CD4-positive, alpha-beta T cell treated with Interleukin-21 for 1 hour (primary cell): Measurements from ENCODE around the gene KDM6A.
"Not testable (repeated sequence)": the region's sequence is repeated elsewhere in the genome, so short reads cannot be mapped to it uniquely, and the experiment has no call there.

ENCODE experiments used
- DNase-seq: peaks from one replicate; pipeline ENCODE4 v3.0.0-alpha.2; 2020

Gene KDM6A

DNA sequence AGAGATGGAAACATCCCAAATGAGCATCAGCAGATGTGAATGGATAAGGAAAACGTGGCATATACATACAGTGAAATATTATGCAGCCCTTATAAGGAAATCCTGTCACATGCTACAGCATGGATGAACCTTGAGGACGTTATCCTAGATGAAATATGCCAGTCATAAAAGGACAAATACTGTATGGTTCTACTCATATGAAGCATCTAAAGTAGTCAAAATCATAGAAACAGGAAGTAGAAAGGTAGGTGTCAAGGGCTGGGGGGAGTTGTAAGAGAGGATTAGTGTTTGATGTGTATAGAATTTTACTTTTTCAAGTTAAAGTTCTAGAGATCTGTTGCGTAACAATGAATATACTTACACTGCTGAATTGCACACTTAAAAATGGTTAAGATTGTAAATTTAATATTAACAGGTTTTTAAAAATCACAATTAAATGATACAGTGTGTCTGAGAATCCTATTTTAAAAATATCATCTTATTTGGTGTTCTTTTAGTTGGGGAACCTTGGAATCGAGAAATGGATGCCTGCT, 58.5 kb downstream of the KDM6A start:
- DNase-seq = no peak

DNA sequence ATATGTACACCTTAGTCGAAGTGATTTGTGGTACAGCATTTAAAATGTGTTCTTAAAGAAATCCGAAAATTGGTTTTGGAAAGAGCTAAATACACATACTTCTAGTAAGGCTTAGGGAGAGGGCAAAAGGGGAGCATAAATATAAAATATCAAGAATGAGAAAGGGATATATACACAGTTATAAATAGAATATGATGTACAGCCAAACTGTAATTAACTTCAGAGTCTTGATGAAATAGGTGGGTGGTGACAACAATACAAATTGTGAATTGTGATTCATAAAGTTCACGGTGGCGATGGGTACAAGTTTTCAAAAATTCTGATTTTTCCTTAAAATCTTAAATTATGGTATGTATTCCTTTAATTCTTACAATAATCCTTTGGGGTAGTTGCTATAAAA, 62.2 kb downstream of the KDM6A start:
- no peak for DNase-seq

DNA sequence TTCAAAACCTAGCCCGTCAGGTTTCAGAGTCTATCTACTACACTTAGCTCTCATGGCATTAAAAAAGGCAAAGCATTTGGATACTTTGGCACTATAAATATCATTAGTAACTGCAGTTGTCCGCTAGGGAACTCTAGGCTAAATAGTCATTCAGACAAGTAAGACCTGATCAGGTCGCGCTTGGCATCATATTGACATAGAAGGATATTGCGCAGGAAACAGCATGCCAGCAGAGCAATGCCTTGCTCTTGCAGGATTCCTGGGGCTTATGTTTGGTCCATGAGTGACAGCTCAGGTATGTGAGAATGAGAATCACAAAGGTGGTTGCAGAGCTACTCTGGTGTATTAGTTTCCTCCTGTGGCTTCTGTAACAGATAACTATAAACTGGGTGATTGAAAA, 62.7 kb downstream of the KDM6A start:
- DNase-seq = no peak

DNA sequence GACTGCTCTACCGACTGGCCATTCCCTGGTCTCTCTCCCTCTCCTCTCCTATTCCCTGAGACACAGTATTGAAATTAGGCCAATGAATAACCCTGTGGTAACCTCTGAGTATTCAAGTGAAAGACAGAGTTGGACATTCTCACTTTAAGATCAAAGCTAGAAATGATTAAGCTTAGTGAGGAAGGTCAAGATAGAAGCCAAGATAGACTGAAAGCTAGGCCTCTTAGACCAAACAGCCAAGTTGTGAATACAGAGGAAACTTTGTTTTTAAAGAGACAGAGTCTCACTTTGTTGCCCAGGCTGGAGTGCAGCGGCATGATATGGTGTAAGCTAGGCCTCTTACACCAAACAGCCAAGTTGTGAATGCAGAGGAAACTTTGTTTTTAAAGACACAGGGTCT, 64.6 kb downstream of the KDM6A start:
- no peak for DNase-seq

DNA sequence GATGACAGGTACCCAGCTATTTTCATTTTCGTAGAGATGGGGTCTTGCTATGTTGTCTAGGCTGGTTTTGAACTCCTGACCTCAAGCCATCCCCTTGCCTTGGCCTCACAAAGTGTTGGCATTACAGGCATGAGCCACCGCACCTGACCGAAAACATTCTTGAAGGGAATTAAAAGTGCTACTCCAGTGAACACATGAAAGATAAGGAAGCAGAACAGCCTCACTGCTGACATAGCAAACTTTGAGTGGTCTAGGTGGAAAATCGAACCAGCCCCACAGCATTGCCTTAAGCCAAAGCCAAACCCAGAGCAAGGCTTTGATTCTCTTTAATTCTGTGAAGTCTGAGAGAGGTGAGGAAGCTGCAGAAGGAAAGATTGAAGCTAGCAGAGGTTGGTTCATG, 65.1 kb downstream of the KDM6A start:
- DNase-seq = no peak

DNA sequence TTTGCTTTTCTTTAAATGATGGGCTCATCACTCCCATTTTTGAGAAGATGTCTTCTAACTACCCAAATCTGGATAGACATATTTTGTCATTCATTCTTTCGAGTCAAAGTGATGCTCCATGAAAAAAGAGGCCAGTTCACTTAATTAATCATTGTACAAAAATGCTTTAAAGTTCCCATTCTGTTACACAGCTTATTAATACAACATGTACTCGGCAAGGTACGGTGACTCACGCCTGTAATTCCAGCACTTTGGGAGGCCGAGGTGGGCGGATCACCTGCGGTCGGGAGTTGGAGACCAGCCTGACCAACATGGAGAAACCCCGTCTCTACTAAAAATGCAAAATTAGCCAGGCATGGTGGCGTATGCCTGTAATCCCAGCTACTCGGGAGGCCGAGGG, 67.6 kb downstream of the KDM6A start:
- DNase-seq = not testable (repeated sequence)

DNA sequence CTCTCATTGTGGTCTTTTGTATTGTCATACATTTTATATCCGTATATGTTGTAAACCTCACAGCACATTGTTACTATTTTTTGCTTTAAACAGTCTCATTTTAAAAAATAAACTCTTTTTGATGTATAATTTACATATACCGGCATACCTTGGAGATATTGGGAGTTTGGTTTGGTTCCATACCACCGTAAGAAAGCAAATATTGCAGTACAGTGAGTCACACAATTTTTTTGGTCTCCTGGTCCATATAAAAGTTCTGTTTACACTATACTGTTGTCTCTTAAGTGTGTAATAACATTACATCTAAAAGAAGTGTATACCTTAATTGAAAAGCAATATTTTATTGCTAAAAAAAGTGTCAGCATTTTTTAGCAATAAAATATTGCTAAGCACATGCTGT, 70.0 kb downstream of the KDM6A start:
- DNase-seq = no peak

DNA sequence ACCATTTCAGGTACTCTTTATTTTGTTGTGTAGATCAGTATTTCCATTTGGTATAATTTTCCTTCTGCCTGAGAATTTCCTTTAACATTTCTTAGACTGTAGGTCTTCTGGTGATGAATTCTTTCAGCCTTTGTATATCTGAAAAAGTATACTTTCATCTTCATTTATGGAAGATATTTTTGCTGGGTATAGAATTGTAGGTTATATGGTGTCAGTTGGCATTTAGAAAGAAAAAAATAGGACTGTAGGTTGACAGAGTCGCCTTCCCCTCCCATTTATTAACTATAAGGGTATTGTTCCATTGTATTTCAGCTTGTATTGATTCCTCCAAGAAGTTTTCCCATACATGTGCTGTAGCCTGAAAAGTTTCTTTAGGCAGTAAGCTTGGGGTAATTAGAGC, 71.9 kb downstream of the KDM6A start:
- no peak for DNase-seq

DNA sequence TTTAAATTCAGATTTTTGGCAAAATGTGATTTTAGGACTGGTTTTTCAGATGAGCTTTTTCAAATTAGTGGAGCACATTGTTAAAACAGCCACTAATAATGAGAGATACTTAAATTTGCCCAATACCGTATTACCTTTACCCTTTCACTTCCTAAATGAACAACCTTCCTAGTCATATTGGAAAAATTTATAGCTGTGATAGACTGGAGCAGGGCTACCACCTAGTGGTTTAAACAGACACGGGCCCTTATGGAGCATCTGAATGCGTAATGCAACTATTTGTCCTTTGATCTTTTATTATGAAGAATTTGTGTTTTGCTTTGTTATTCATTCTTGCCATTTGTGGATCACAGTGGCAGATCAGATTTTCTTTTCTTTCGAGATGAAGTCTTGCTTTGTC, 72.7 kb downstream of the KDM6A start:
- DNase-seq = peak; percentile 12

DNA sequence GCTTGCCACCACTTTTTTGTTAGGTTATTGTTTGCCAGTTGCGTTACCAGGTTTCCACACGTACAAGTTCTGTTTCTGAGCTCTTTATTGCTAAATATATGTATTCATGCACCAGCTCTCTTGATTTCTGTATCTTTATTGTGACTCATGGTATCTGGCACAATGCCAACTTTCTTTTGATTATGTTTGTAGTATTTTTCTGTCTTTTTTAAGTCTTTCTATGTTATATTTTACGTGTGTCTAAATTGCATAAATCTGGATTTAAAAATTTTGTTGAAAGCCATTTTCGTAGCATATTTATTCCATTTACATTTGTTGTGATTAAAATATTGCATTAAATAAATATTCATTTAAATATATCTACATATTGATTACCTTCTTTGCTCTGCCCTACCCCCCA, 73.8 kb downstream of the KDM6A start:
- no peak for DNase-seq

DNA sequence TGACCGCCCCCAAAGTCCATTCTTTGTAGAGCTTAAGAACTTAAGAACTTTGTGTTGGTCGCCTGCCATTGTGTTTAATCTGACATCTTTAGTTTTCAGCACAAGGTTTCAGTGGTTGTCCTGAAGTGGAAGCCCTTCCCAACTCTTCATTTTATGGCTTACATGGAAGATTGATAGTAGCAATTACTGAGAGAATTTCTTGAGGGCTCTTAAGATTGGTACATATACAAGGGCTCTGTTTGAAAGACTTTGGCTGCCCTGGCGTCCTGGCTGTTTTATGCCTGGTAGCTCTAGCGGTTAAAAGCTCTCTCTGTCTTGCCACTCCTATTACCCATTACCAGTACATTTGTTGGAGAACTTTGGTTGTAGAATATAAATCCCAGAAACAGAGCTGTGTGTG, 75.0 kb downstream of the KDM6A start:
- DNase-seq = no peak

DNA sequence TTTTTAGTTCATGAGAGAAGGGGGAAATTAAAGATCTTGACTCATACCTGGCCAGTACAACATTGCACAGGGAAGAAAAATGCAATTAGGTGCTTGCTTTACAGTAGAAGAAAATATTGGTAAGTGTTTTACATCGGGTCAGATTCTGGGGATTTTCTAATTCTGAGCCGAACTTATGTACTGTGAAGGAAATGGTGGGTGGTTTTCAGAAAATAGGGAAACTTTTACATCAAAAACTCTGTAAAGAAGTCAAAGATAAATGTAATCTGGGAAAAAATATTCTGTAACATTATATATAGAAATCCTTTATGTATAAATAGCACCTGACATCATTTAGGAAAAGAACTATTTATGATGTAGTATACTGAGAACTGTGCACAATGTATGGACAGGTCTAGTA, 75.4 kb downstream of the KDM6A start:
- DNase-seq = no peak

DNA sequence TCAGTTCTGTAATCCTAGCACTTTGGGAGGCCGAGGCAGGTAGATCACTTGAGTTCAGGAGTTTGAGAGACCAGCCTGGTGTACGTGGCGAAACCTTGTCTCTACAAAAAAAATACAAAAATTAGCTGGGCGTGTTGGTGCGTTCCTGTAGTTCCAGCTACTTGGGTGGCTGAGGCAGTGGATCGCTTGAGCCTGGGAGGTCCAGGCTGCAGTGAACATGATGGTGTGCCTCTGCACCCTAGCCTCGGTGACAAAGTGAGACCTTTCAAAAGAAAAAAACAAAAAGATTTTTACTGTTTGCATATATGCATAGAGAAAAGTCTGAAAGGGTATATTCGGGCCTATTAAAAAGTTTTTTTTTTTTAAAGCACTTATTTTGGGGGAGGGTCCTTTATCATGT, 76.1 kb downstream of the KDM6A start:
- no peak for DNase-seq

DNA sequence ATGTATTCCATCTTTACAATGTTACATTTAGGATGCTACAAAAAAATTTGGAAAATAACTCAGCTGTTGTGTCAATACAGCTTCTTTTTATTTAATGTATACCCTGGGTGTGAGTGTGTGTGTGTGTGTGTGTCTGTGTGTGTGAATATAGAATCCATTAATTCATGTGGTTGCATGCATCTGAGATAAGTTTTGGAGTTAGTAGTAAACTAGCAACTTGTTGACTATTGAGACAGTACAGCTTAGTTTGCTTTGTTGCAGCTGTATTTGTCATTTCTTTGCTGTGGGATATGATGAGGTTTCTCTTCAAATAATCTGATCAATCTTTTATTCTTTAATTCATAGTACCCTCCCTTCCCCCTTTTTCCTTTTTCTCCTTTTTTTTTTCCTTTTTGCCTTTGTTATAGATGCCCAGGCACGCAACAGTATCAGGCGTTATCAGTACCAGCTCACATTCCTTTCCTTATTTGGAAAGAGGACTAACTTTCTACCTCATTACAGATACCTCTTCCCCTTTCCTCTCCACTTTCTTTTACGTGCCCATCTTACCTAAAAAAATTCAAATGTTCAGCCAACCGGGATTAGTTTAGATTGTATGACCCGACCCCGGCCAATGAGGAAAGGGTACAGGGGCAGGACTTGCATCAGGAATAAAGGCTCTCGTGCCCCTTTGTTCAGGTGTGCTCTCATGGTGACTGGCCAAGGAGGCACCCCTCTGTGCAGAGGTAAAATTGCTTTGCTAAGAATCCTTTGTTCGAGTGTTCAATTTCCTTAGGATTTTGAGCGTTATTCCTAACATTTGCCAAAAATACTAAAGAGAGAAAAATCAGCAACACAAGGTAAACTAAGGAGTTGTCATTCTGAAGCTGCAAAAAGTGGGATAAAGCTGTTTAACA, 77.7 kb downstream of the KDM6A start:
- DNase-seq = not testable (repeated sequence)

DNA sequence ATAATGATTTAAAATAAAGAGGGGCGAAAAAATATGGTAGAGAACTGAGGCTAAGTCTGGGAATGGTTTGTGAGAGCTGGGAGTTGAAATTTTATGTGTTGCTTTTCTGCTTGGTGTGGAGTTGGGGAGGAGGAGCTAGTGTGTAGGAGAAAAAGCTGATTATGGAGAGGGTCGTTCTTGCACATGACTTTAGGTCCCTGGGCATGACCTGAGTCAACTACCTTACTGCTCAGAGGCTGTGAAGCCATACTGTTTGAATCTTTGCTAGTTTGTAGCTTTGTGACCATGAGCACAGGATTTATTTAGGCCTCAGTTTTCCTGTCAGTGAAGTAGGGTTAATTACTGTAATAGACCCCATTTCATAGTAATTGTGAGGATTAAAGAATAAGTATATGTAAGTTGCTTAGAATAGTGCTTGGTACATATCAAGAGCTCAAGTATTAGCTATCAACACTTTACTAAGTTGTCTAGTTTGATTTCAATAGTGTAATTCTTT, 78.6 kb downstream of the KDM6A start:
- no peak for DNase-seq

DNA sequence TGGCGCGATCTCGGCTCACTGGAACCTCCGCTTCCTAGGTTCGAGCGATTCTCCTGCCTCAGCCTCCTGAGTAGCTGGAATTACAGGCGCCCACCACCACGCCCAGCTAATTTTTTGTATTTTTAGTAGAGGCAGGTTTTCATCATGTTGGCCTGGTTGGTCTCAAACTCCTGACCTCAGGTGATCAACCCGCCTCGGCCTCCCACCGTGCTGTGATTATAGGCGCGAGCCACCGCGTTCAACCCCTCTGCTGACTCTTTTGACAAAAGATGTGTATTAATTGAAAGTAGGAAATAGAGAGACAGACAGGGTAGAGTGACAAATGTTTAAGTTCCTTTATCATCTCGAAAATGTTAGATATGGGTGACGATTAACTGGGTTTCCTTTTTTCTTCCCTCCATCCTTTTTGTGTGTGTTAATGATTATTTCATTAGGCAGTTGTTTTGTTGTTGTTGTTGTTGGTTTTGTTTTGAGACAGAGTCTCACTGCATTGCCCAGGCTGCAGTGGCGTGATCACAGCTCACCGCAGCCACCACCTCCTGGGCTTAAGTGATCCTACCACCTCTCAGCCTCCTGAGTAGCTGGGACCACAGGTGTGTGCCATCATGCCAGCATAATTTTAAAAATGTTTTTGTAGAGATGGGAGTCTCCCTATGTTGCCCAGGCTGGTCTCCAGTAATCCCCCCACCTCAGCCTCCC, 79.5 kb downstream of the KDM6A start:
- DNase-seq = no peak

DNA sequence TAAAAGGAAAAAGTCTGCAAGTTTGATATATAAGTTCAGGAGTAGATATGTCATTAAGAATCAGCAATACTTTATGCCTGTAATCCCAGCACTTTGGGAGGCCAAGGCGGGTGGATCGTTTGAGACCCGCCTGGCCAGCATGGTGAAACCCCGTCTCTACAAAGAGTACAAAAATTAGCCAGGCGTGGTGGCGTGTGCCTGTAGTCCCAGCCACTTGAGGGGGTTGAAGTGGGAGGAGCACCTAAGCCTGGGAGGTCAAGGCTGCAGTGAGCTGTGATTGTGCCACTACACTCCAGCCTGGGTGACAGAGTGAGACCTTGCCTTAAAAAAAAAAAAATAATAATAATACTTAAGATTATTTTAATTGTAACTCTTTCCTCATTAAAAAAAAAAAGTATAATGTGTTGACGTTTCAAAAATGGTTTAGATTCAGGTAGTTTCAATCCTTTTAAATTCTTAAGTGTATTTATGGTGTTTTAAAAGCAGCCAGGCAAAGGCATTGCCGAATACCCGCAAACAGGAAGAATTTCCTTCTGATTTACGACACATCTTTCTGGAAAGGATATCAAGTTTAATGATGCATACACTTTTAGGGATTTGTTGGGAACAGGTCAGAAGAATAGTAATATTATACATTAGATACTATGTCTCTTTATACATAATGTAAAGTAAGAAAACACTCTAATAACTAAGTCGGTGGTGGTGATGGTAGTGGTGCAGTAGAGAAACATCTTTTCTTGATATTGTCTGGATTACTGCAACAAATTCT, 80.9 kb downstream of the KDM6A start:
- no peak for DNase-seq

DNA sequence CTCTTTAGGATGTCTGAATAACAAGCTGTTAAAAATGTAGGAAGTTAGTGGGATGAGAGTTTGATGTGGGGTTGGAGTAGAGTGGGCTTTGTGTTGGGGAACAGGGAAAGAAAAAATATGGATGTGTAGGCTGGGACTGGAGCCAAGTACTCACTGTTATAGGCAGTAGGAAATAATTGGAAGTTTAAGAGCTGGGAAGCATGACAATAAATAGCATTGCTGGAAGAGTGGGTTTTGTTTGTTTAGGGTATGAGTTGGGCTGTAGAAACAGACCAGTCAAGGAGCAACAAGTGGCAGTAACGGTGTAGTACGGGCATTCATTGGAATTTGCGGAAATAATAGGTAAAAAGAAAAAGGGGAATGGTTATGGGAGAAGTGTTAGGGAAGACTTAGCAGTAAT, 81.6 kb downstream of the KDM6A start:
- no peak for DNase-seq

DNA sequence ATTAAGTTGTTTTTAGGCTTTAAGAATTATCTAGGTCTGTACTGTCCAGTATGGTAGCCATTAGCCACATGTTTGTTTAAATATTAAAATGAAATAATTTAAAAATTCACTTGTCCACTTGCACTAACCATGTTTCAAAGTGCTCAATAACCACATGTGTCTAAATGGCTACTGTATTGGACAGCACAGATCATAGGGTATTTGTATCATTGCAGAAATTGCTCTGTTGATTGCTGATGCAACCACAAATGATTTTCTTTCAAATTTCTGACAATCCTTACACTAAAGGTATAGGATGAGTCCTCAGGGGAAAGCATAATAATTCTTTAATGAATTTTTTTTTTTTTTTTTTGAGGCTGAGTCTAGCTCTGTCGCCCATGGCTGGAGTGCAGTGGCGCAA, 84.9 kb downstream of the KDM6A start:
- no peak for DNase-seq

DNA sequence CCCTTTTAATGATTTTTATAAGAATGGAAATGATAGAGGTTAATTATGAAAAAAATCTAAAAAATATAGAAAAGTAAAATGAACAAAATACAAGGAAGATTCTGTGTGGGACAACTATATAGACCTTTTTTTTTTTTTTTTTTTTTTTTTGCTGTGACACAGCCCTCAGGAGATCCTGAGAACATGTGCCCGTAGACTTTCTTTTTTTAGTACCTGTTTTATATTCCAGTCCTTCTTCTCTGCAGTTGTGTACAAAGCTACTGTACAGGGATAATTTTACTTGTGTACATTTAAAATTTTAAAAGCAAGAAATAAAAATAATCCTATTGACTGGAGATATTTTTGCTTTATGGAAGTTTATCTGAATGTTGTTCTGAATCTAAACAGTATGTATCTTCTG, 85.5 kb downstream of the KDM6A start:
- DNase-seq = no peak

DNA sequence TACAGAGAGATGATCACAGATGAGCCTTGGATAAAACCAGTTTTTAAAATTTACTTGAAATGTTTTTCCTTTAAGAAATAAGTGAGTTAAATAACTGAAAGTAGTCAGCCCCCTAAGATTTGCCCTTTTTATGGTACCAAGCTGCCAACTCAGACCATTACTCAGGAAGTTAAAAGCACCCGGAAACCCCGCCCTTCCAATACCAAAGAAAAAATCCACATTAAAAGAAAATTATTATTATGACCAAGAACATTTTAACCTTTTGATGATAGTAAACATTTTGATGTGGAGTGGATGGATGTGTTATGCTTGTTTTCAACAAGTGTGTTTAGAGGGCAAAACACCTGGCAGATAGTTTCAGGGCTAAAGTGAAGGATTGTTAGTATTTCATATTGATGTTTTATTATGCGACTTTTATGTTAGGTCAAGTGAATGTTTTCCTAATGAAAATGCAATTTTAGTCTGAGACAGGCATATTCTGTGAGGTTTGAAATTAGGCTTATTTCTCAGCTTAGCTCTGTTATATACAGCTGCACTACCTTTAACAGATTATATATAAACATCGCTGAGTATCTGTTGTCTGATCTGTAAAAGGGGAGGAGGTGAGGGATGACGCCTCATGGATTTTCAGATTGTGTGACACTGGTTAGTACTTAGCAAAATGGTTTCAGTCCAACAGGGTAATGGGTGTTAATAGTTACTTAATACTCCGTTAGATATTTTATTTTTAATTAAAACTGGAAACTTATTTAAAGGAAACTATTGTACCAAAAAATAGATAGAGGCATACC, 89.0 kb downstream of the KDM6A start:
- DNase-seq = peak; percentile 32

DNA sequence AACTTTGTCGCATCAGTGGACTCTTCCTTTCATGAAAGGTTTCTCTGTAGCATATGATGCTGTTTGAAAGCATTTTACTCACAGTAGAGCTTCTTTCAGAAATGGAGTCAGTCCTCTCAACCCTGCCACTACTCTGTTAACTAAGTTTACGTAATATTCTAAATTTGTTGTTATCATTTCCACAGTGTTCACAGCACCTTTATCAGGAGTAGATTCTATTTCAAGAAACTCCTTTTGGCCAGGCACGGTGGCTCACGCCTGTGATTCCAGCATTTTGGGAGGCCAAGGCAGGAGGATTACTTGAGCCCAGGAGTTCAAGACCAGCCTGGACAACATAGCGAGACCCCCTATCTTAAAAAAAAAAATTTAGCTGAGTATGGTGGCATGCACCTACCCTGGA, 90.0 kb downstream of the KDM6A start:
- no peak for DNase-seq
